Testis (tissue), 3 donors: ENCODE data around the gene PPP1R37. TPM values are rescaled to one million over a fixed set of nuclear protein-coding genes. Genes with fewer than 3 reads are reported as not detected.

Source experiments
- DNase-seq: peaks from one replicate; pipeline ENCODE4 v3.0.0-alpha.2; 2019
- H3K27ac ChIP-seq, 2 donors: fragments of 200-600 bp; sonication (generic); one replicate each; pipeline ENCODE4 v1.5.1; 2019
- H3K27me3 ChIP-seq: fragments of 200-600 bp; sonication (generic); one replicate; pipeline ENCODE4 v1.5.1; 2019
- H3K36me3 ChIP-seq: fragments of 200-600 bp; sonication (generic); one replicate; pipeline ENCODE4 v1.5.1; 2017; ENCODE audit warnings: low read depth; ENCODE audit errors: missing control alignments
- H3K4me1 ChIP-seq: fragments of 200-600 bp; sonication (generic); one replicate; pipeline ENCODE4 v1.5.1; 2019
- H3K4me3 ChIP-seq, 2 donors: fragments of 200-600 bp; sonication (generic); one replicate each; pipeline ENCODE4 v1.5.1; 2017 to 2019
- H3K9me3 ChIP-seq: fragments of 200-600 bp; sonication (generic); one replicate; pipeline ENCODE4 v1.5.1; 2017
- CTCF ChIP-seq, 3 experiments: fragments of 450-650 bp in 2 of 3; fragments of 200-600 bp in 1 of 3; sonication (generic) in 1 of 3; IDR thresholded peaks; one replicate each; pipeline ENCODE4 v1.5.1; 2016 to 2019; ENCODE audit warnings: antibody characterized with exemption in 3 of 3, mild to moderate bottlenecking in 2 of 3, moderate library complexity in 1 of 3
- POLR2A ChIP-seq: fragments of 450-650 bp; IDR thresholded peaks from one replicate; pipeline ENCODE4 v1.6.1; 2017; ENCODE audit warnings: antibody characterized with exemption, mild to moderate bottlenecking, moderate library complexity
- WGBS, 2 donors: methylation state at CpG; one replicate each; pipeline ENCODE4 v1.1.5; 2018; 5-methylcytosine and 5-hydroxymethylcytosine counted together
- intact Hi-C: fragments of 100-400 bp; cut with DNase I; formaldehyde crosslinking; loops from one replicate; pipeline ENCODE4 v1.15.1; 2023; ENCODE audit warnings: low total_unique reads
- polyA plus RNA-seq: library from polyadenylated mRNA; stranded (reverse); fragments of 350-450 nt; fragmentation: Illumina TruSeq; extraction: RNeasy Lipid Tissue Mini Kit (QIAGEN cat#74804); gene quantifications from one replicate; pipeline ENCODE4 v1.2.3, GENCODE V29; 2014; ENCODE audit warnings: low read depth, low replicate concordance; ENCODE audit not compliant: insufficient read depth
- total RNA-seq, 2 donors: library from RNA; depleted of rRNA; stranded (reverse); fragments of >200 nt; gene quantifications; one replicate each; pipeline ENCODE4 v1.2.3, GENCODE V29; 2016

PPP1R37 gene
- total and polyA plus RNA-seq, 3 donors from 2014 or later, result 28.5 to 83.0 (median 82.5) TPM

- H3K4me3 ChIP-seq, result no peak overlapping the region
- H3K4me1 ChIP-seq, result peaks cover 11% of the 10 kb centered on the region
- no peaks in the 10 kb centered on the region for H3K9me3 ChIP-seq
- WGBS, 2 donors, result 85 to 88% methylated on average over 18 of the region's 18 CpGs
- H3K36me3 ChIP-seq, result no peaks in the 10 kb centered on the region
- TF ChIP-seq POLR2A, result no peak
- no peak for TF ChIP-seq CTCF (IDR thresholded peaks at IDR 0.05)
- intact Hi-C loops, result no loop called here
- DNase-seq, result no peak
- H3K27me3 ChIP-seq, result no peaks in the 10 kb centered on the region
- no peak overlapping the region for H3K27ac ChIP-seq
Measured at GRCh38 chr19:45147835-45148676, 55.1 kb downstream of the PPP1R37 start.

- intact Hi-C loops, result no loop called here
- H3K4me3 ChIP-seq, result no peak overlapping the region
- 82 to 84% methylated on average over 9 of the region's 9 CpGs for WGBS, 2 donors
- TF ChIP-seq POLR2A (no peak), CTCF (IDR thresholded peaks at IDR 0.05) (no peak)
- H3K9me3 ChIP-seq, result no peaks in the 10 kb centered on the region
- H3K27ac ChIP-seq, result no peak overlapping the region
- no peak for DNase-seq
- no peaks in the 10 kb centered on the region for H3K36me3 ChIP-seq
- H3K4me1 ChIP-seq, result peaks cover 22% of the 10 kb centered on the region
- H3K27me3 ChIP-seq, result no peaks in the 10 kb centered on the region
Measured at GRCh38 chr19:45149129-45149528, 56.1 kb downstream of the PPP1R37 start.

- Histone ChIP-seq H3K36me3 (no peaks in the 10 kb centered on the region), H3K27me3 (no peaks in the 10 kb centered on the region), H3K4me3 (no peak overlapping the region), H3K27ac (no peak overlapping the region), H3K4me1 (peaks cover 23% of the 10 kb centered on the region), H3K9me3 (no peaks in the 10 kb centered on the region)
- TF ChIP-seq CTCF (IDR thresholded peaks at IDR 0.05) (no peak), POLR2A (no peak)
- WGBS, 2 donors, result 89 to 94% methylated on average over 3 to 4 of the region's 4 CpGs
- DNase-seq, result no peak
- intact Hi-C loops, result no loop called here
Measured at GRCh38 chr19:45150180-45150579, 57.2 kb downstream of the PPP1R37 start.

GRCh38 chr19:45150751-45151281 lies 57.8 kb downstream of the PPP1R37 start:
- no peak overlapping the region for H3K4me3 ChIP-seq
- intact Hi-C loops, result no loop called here
- H3K4me1 ChIP-seq, result peaks cover 23% of the 10 kb centered on the region
- no peaks in the 10 kb centered on the region for H3K9me3 ChIP-seq
- no peaks in the 10 kb centered on the region for H3K27me3 ChIP-seq
- H3K36me3 ChIP-seq, result no peaks in the 10 kb centered on the region
- H3K27ac ChIP-seq, result no peak overlapping the region
- DNase-seq, result no peak
- TF ChIP-seq CTCF (IDR thresholded peaks at IDR 0.05), result no peak
- WGBS, 2 donors, result 76% methylated on average over 3 to 4 of the region's 4 CpGs
